Omental fat pad (tissue), 4 donors: ENCODE data around the gene CRCP. TPM values are rescaled to one million over a fixed set of nuclear protein-coding genes. Genes with fewer than 3 reads are reported as not detected.
"Not testable (repeated sequence)": the region's sequence is repeated elsewhere in the genome, so short reads cannot be mapped to it uniquely, and the experiment has no call there.

ENCODE experiments used
- ATAC-seq: fragments of 150-250 bp; one replicate; pipeline ENCODE4 v1.9.1; 2016; ENCODE audit warnings: mild to moderate bottlenecking, moderate library complexity; ENCODE audit not compliant: low FRiP score
- DNase-seq: peaks from one replicate; pipeline ENCODE4 v3.0.0-alpha.2; 2019; ENCODE audit warnings: low spot score
- CTCF ChIP-seq, 3 donors: fragments of 450-650 bp; IDR thresholded peaks; one replicate each; pipeline ENCODE4 v1.5.1; 2016 to 2017; ENCODE audit warnings: antibody characterized with exemption in 3 of 3, mild to moderate bottlenecking in 3 of 3, moderate library complexity in 2 of 3
- total RNA-seq, 4 donors: library from RNA; depleted of rRNA; stranded (reverse); fragments of >200 nt; gene quantifications; one replicate each; pipeline ENCODE4 v1.1.0, GENCODE V29; 2016

CRCP gene
- total RNA-seq, 4 donors from 2014 or later: 26.9 to 49.5 (median 38.3) TPM

DNA sequence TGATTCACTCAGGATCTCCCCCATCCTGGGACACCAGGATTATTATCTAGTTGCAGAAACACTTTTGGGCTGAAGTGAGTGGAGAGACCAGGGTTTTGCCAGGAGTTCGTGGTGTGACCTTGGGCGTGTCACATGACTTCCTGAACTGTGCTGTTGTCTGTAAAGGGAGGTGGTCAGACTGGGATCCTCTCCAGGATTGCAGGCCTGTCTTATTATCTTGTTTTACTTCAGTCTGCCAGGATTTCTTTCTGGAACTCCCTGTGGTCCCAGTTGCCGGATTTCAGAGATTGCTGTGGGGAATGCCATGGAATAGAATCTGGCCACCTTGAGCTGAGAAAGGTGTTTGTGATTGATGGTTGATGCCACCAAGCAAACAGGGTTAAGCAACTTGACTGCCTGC lies 35.8 kb downstream of the CRCP start:
- DNase-seq (no peak), ATAC-seq (no peak)
- TF ChIP-seq CTCF (IDR thresholded peaks at IDR 0.05): no peak

- ATAC-seq (no peak), DNase-seq (no peak)
- TF ChIP-seq CTCF (IDR thresholded peaks at IDR 0.05): no peak
These were observed 37.9 kb downstream of the CRCP start for GRCh38 chr7:66152371-66153191.

DNA sequence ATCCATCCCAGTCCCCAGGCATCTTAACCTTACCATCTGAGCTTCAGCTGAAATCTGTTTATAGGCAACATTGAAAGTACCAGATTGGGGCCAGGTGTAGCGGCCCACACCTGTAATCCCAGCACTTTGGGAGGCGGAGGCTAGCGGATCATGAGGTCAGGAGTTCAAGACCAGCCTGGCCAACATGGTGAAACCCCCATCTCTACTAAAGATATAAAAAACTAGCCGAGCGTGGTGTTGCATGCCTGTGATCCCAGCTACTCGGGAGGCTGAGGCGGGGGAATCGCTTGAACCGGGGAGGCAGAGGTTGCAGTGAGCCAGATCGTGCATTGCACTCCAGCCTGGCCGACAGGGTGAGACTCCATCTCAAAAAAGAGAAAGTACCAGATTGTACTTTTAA lies 39.0 kb downstream of the CRCP start:
- DNase-seq (no peak), ATAC-seq (no peak)
- TF ChIP-seq CTCF (IDR thresholded peaks at IDR 0.05): no peak

DNA sequence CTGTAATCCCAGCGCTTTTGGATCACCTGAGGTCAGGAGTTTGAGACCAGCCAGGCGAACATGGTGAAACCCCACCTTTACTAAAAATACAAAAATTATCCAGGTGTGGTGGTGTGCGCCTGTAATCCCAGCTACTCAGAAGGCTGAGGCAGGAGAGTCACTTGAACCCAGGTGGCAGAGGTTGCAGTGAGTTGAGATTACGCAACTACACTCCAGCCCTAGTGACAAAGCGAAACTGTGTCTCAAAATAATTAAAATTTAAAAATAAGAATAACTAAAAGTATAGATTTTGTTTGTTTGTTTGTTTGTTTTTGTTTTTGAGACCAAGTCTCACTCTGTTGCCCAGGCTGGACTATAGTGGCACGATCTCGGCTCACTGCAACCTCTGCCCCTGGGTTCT lies 41.4 kb downstream of the CRCP start:
- not testable (repeated sequence) for ATAC-seq, DNase-seq

DNA sequence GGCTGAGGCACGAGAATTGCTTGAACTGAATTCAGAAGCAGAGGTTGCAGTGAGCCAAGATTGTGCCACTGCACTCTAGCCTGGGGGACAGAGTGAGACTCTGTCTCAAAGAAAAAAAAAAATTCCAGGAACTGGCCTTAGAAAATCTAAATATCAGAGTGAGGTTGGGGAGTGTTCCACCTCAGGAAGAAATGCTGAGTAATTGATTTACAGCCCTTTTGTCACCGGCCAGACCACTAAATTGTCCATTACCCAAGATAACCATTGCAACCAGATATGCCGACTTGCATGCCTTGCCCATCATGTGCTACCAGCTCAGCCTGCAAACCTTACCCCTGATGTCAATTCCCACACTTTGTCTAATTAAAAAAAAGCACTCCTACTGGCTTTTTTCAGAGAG lies 42.4 kb downstream of the CRCP start:
- no peak for TF ChIP-seq CTCF (IDR thresholded peaks at IDR 0.05)
- ATAC-seq: no peak
- DNase-seq: no peak

DNA sequence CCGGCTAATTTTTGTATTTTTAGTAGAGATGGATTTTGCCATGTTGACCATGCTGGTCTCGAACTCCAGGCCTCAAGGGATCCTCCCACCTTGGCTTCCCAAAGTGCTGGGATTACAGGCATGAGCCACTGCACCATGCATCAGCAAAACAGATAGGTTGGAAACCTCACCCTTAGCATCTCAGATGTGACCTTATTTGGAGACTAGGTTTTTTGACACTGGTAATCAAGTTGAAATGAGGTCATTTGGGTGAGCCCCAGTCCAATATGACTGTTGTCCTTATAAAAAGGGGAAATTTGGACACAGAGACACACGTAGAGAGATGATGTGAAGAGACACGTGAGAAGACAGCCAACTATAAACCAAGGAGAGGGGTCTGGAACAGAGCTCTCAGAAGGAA lies 48.0 kb downstream of the CRCP start:
- no peak for TF ChIP-seq CTCF (IDR thresholded peaks at IDR 0.05)
- no peak for ATAC-seq
- DNase-seq: no peak

GRCh38 chr7:66163186-66163610 lies 48.6 kb downstream of the CRCP start:
- TF ChIP-seq CTCF (IDR thresholded peaks at IDR 0.05): no peak
- ATAC-seq: no peak
- no peak for DNase-seq
